IMR-90 (cell line): ENCODE measurements around the gene NINJ2.

ENCODE experiments used
- BHLHE40 ChIP-seq: fragments of 150-350 bp; IDR thresholded peaks from 2 replicates; pipeline ENCODE4 v1.6.1; 2016; ENCODE audit warnings: mild to moderate bottlenecking, low read depth, low read length
- CEBPB ChIP-seq: IDR thresholded peaks from 2 replicates; pipeline ENCODE4 v1.6.1; 2012; ENCODE audit warnings: low read depth, low read length, improper control_type of control experiment
- CHD1 ChIP-seq: IDR thresholded peaks from 2 replicates; pipeline ENCODE4 v1.6.1; 2012; ENCODE audit warnings: low read depth, low read length, improper control_type of control experiment
- FOS ChIP-seq: fragments of 150-350 bp; IDR thresholded peaks from 2 replicates; pipeline ENCODE4 v1.6.1; 2016; ENCODE audit warnings: low read depth, low read length
- MAFK ChIP-seq: IDR thresholded peaks from 2 replicates; pipeline ENCODE4 v1.6.1; 2012; ENCODE audit warnings: low read depth, low read length, improper control_type of control experiment
- MAZ ChIP-seq: IDR thresholded peaks from 2 replicates; pipeline ENCODE4 v1.6.1; 2012; ENCODE audit warnings: low read depth, mild to moderate bottlenecking, low read length, improper control_type of control experiment, moderate library complexity, borderline replicate concordance
- MXI1 ChIP-seq: IDR thresholded peaks from 2 replicates; pipeline ENCODE4 v1.6.1; 2012; ENCODE audit warnings: low read depth, mild to moderate bottlenecking, low read length, moderate library complexity, borderline replicate concordance
- POLR2A ChIP-seq: IDR thresholded peaks from 2 replicates; pipeline ENCODE4 v1.6.1; 2012; ENCODE audit warnings: mild to moderate bottlenecking, low read depth, low read length
- RAD21 ChIP-seq: IDR thresholded peaks from 2 replicates; pipeline ENCODE4 v1.6.1; 2012; ENCODE audit warnings: low read length, improper control_type of control experiment
- RCOR1 ChIP-seq: IDR thresholded peaks from 2 replicates; pipeline ENCODE4 v1.6.1; 2012; ENCODE audit warnings: mild to moderate bottlenecking, low read length, improper control_type of control experiment; ENCODE audit not compliant: insufficient replicate concordance
- RFX5 ChIP-seq: IDR thresholded peaks from 2 replicates; pipeline ENCODE4 v1.8.0; 2012; ENCODE audit warnings: low read depth, mild to moderate bottlenecking, low read length, moderate library complexity
- SMC3 ChIP-seq: fragments of 150-350 bp; IDR thresholded peaks from 2 replicates; pipeline ENCODE4 v1.6.1; 2016; ENCODE audit warnings: low read depth, mild to moderate bottlenecking, antibody characterized with exemption, low read length, moderate library complexity
- TF ChIP-seq, protein P1 (sequence below): conservative IDR thresholded peaks from 2 replicates; pipeline ENCODE4 v1.5.1; 2012; ENCODE audit warnings: mild to moderate bottlenecking, low read depth, low read length, improper control_type of control experiment
- TF ChIP-seq, protein P2 (sequence below): fragments of 150-350 bp; IDR thresholded peaks from 2 replicates; pipeline ENCODE4 v1.6.1; 2017; ENCODE audit warnings: mild to moderate bottlenecking, antibody characterized with exemption, low read length, low read depth

DNA sequence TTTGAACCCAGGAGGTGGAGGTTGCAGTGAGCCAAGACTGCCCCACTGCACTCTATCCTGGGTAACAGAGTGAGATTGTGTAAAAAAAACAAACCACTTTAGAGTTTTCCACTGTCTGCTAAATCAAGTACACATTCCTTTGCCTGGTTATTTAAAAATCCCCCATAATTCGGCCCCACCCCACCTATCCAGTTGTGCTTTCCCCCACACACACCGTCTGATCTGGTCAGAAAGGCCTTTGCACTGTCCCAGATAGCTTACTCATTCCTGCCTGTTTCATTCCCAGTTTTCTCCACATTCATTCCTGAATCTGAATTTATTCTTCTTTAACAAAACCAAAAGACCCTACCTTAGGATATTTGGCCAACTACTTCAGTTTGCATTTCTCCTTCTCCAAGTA lies 29.5 kb downstream of the NINJ2 start:
- TF ChIP-seq RFX5 (no peak), POLR2A (no peak), SMC3 (no peak), CEBPB (no peak), MAFK (no peak), FOS (no peak), BHLHE40 (no peak), RCOR1 (no peak), MXI1 (no peak), CHD1 (no peak), RAD21 (no peak), MAZ (no peak)
- TF ChIP-seq, protein P1, sequence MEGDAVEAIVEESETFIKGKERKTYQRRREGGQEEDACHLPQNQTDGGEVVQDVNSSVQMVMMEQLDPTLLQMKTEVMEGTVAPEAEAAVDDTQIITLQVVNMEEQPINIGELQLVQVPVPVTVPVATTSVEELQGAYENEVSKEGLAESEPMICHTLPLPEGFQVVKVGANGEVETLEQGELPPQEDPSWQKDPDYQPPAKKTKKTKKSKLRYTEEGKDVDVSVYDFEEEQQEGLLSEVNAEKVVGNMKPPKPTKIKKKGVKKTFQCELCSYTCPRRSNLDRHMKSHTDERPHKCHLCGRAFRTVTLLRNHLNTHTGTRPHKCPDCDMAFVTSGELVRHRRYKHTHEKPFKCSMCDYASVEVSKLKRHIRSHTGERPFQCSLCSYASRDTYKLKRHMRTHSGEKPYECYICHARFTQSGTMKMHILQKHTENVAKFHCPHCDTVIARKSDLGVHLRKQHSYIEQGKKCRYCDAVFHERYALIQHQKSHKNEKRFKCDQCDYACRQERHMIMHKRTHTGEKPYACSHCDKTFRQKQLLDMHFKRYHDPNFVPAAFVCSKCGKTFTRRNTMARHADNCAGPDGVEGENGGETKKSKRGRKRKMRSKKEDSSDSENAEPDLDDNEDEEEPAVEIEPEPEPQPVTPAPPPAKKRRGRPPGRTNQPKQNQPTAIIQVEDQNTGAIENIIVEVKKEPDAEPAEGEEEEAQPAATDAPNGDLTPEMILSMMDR: no peak
- TF ChIP-seq, protein P2, sequence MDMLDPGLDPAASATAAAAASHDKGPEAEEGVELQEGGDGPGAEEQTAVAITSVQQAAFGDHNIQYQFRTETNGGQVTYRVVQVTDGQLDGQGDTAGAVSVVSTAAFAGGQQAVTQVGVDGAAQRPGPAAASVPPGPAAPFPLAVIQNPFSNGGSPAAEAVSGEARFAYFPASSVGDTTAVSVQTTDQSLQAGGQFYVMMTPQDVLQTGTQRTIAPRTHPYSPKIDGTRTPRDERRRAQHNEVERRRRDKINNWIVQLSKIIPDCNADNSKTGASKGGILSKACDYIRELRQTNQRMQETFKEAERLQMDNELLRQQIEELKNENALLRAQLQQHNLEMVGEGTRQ: no peak
